ENCODE measurements around the gene DIRAS2.

Gene DIRAS2

GRCh38 chr9:90598191-90598590 lies 44.4 kb downstream of the DIRAS2 start:
- no peak for TF ChIP-seq CTCF (IDR thresholded peaks at IDR 0.05; ENCODE audit: insufficient read depth, low read depth, low read length, missing control alignments)
- H3K4me3 ChIP-seq (ENCODE audit: low read length): no peak overlapping the region
- no peak for DNase-seq (ENCODE audit: low read depth)

GRCh38 chr9:90593646-90594045 lies 49.0 kb downstream of the DIRAS2 start:
- DNase-seq (ENCODE audit: low read depth): no peak
- TF ChIP-seq CTCF (IDR thresholded peaks at IDR 0.05; ENCODE audit: insufficient read depth, low read depth, low read length, missing control alignments): no peak
- no peak overlapping the region for H3K4me3 ChIP-seq (ENCODE audit: low read length)

- peak; percentile 5 for DNase-seq (ENCODE audit: low read depth)
- no peak overlapping the region for H3K4me3 ChIP-seq (ENCODE audit: low read length)
- no peak for TF ChIP-seq CTCF (IDR thresholded peaks at IDR 0.05; ENCODE audit: insufficient read depth, low read depth, low read length, missing control alignments)
These were observed 62.0 kb downstream of the DIRAS2 start for GRCh38 chr9:90580576-90580975.

- no peak for DNase-seq (ENCODE audit: low read depth)
- no peak overlapping the region for H3K4me3 ChIP-seq (ENCODE audit: low read length)
- no peak for TF ChIP-seq CTCF (IDR thresholded peaks at IDR 0.05; ENCODE audit: insufficient read depth, low read depth, low read length, missing control alignments)
These were observed 63.4 kb downstream of the DIRAS2 start for GRCh38 chr9:90579181-90579580.

- TF ChIP-seq CTCF (IDR thresholded peaks at IDR 0.05; ENCODE audit: insufficient read depth, low read depth, low read length, missing control alignments): no peak
- no peak overlapping the region for H3K4me3 ChIP-seq (ENCODE audit: low read length)
- DNase-seq (ENCODE audit: low read depth): no peak
These were observed 64.4 kb downstream of the DIRAS2 start for GRCh38 chr9:90578126-90578815.

GRCh38 chr9:90569511-90569910 lies 73.1 kb downstream of the DIRAS2 start:
- TF ChIP-seq CTCF (IDR thresholded peaks at IDR 0.05; ENCODE audit: insufficient read depth, low read depth, low read length, missing control alignments): no peak
- no peak for DNase-seq (ENCODE audit: low read depth)
- no peak overlapping the region for H3K4me3 ChIP-seq (ENCODE audit: low read length)

GRCh38 chr9:90568667-90569066 lies 74.0 kb downstream of the DIRAS2 start:
- no peak for DNase-seq (ENCODE audit: low read depth)
- TF ChIP-seq CTCF (IDR thresholded peaks at IDR 0.05; ENCODE audit: insufficient read depth, low read depth, low read length, missing control alignments): no peak
- H3K4me3 ChIP-seq (ENCODE audit: low read length): no peak overlapping the region
